Left lung (tissue), 10 donors: Measurements from ENCODE around the gene TBL1Y. TPM values are rescaled to one million over a fixed set of nuclear protein-coding genes. Genes with fewer than 3 reads are reported as not detected.

Experiments used
- ATAC-seq: fragments of 200-7000 bp; cut with Tn5 transposase; one replicate; pipeline ENCODE4 v1.9.1; 2020; ENCODE audit warnings: moderate library complexity
- DNase-seq, 4 donors: peaks; one replicate each; pipeline ENCODE4 v3.0.0-alpha.2; 2013 to 2020
- H3K27ac ChIP-seq, 2 donors: fragments of 200-600 bp; sonication (generic) in 1 of 2; one replicate each; pipeline versions ENCODE4 v1.5.0 to v1.8.0; 2020 to 2021
- H3K27me3 ChIP-seq, 2 donors: fragments of 200-600 bp; sonication (generic) in 1 of 2; one replicate each; pipeline versions ENCODE4 v1.5.0 to v1.8.0; 2020 to 2021
- H3K36me3 ChIP-seq, 2 donors: fragments of 200-600 bp; sonication (generic) in 1 of 2; one replicate each; pipeline versions ENCODE4 v1.5.0 to v1.8.0; 2020 to 2021
- H3K4me1 ChIP-seq, 2 donors: fragments of 200-600 bp; one replicate each; pipeline ENCODE4 v1.8.0; 2021
- H3K4me3 ChIP-seq, 2 donors: fragments of 200-600 bp; sonication (generic) in 1 of 2; one replicate each; pipeline versions ENCODE4 v1.5.0 to v1.8.0; 2020 to 2021; ENCODE audit warnings: mild to moderate bottlenecking in 1 of 2
- H3K9me3 ChIP-seq, 2 donors: fragments of 200-600 bp; sonication (generic) in 1 of 2; one replicate each; pipeline versions ENCODE4 v1.5.0 to v1.8.0; 2020 to 2021
- intact Hi-C, 2 donors: fragments of 100-400 bp; cut with DNase I; formaldehyde crosslinking; loops; one replicate each; pipeline versions ENCODE4 v1.11.2 to v1.14.2; 2022
- polyA plus RNA-seq, 6 donors: library from polyadenylated mRNA; unstranded; fragments of 120-200 nt; gene quantifications; one replicate each; pipeline ENCODE4 v1.2.1, GENCODE V29; 2013; ENCODE audit not compliant: insufficient read length in 6 of 6
- total RNA-seq, 2 donors: library from RNA; stranded (reverse); fragmentation: NEBNext Ultra II Directional; extraction: Animal tissue kit (Norgen Biotek cat#: 25700); gene quantifications; one replicate each; pipeline ENCODE4 v1.2.1, GENCODE V29; 2021
- TF ChIP-seq, protein P1 (sequence below), 2 donors: fragments of 200-600 bp; sonication (generic) in 1 of 2; IDR thresholded peaks; one replicate each; pipeline versions ENCODE4 v1.5.0 to v1.8.0; 2021; ENCODE audit warnings: antibody characterized with exemption in 2 of 2
- donor health status: DM: no; HTN: yes; CAD: no.
- donor health status: DM: no; HTN: no; CAD: no.

TBL1Y gene
- total and polyA plus RNA-seq, 8 donors: 0.10 to 2.0 (median 1.5) TPM; not detected in 3

- no peak for ATAC-seq
- intact Hi-C loops: no loop called here
Observed at GRCh38 chrY:6968191-6968590, 57.7 kb downstream of the TBL1Y start.

DNA sequence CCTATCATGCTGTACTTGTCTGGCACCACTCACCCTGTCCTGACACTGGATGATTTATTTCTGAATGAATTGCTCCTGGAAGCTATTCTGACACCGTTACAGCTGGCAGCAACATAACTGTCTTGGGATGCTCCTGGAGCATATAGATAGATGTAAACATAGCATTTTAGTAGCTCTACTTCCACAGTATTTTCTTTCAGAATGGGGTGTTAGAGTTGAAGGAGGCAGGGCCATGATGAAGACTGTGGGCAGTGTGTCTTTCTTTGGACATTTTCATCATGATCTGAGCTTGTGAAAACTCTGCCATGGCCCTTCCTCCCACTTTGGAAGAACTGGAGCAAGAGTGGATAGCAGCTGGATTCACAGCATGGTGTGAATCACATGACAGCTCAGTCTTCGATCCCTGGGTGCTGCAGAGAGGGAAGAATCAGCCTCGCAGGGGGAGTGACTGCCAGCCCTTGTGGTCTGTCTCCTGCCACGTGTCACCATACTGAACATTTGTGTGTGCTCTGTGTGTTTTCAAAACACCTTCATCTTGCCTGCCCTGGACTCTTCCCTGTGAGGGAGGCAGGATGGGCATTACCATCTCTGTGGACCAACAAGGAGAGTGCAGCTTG, 61.9 kb downstream of the TBL1Y start:
- peak in 1 of 4 donors; percentile 68 for DNase-seq
- TF ChIP-seq, protein P1, sequence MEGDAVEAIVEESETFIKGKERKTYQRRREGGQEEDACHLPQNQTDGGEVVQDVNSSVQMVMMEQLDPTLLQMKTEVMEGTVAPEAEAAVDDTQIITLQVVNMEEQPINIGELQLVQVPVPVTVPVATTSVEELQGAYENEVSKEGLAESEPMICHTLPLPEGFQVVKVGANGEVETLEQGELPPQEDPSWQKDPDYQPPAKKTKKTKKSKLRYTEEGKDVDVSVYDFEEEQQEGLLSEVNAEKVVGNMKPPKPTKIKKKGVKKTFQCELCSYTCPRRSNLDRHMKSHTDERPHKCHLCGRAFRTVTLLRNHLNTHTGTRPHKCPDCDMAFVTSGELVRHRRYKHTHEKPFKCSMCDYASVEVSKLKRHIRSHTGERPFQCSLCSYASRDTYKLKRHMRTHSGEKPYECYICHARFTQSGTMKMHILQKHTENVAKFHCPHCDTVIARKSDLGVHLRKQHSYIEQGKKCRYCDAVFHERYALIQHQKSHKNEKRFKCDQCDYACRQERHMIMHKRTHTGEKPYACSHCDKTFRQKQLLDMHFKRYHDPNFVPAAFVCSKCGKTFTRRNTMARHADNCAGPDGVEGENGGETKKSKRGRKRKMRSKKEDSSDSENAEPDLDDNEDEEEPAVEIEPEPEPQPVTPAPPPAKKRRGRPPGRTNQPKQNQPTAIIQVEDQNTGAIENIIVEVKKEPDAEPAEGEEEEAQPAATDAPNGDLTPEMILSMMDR (IDR thresholded peaks at IDR 0.05): no peak
- no peak for ATAC-seq

More at GRCh38 chrY:6968191-6968590, 57.7 kb downstream of the TBL1Y start:
- H3K27me3 ChIP-seq: no peaks in the 10 kb centered on the region
- H3K27ac ChIP-seq: no peak overlapping the region
- TF ChIP-seq, protein P1 (IDR thresholded peaks at IDR 0.05): no peak
- no peaks in the 10 kb centered on the region for H3K9me3 ChIP-seq
- no peaks in the 10 kb centered on the region for H3K4me1 ChIP-seq
- H3K4me3 ChIP-seq: no peak overlapping the region
- no peaks in the 10 kb centered on the region for H3K36me3 ChIP-seq
- DNase-seq: no peak

GRCh38 chrY:6974971-6975370, 64.5 kb downstream of the TBL1Y start:
- no peak for DNase-seq
- no peak for ATAC-seq
- Histone ChIP-seq H3K27ac (no peak overlapping the region), H3K4me3 (no peak overlapping the region), H3K4me1 (no peaks in the 10 kb centered on the region), H3K36me3 (no peaks in the 10 kb centered on the region), H3K9me3 (no peaks in the 10 kb centered on the region), H3K27me3 (no peaks in the 10 kb centered on the region)
- intact Hi-C loops: no loop called here
- TF ChIP-seq, protein P1 (IDR thresholded peaks at IDR 0.05): no peak

More for the DNA sequence above, 61.9 kb downstream of the TBL1Y start:
- intact Hi-C loops: no loop called here
- no peak overlapping the region for H3K4me3 ChIP-seq
- H3K36me3 ChIP-seq: no peaks in the 10 kb centered on the region
- no peaks in the 10 kb centered on the region for H3K9me3 ChIP-seq
- no peak overlapping the region for H3K27ac ChIP-seq
- H3K27me3 ChIP-seq: no peaks in the 10 kb centered on the region
- no peaks in the 10 kb centered on the region for H3K4me1 ChIP-seq

DNA sequence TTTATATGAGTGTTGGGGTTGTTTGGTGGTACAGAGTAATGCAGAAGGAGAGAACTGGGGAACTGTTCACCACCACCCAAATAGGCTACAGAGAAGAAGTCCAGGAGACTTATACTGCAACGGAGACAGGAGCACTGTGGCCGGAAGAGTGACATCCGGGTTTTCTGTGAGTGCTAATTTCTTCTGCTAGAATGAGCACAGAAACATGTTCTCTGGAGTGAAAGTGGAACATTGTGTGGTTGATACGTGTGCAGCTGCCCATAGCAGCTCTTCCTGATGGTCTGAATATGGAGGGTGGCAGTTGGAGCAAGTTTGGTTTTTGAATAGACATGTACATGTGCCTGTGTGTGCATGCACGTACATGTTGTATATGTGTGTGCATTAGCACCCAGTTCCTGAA, 67.3 kb downstream of the TBL1Y start:
- no peaks in the 10 kb centered on the region for H3K9me3 ChIP-seq
- ATAC-seq: no peak
- intact Hi-C loops: no loop called here

GRCh38 chrY:6983221-6983620, 72.7 kb downstream of the TBL1Y start:
- no peak for DNase-seq
- ATAC-seq: no peak
- H3K27ac ChIP-seq: no peak overlapping the region
- H3K9me3 ChIP-seq: no peaks in the 10 kb centered on the region
- no peaks in the 10 kb centered on the region for H3K27me3 ChIP-seq
- no peaks in the 10 kb centered on the region for H3K4me1 ChIP-seq
- H3K4me3 ChIP-seq: no peak overlapping the region
- intact Hi-C loops: no loop called here
- TF ChIP-seq, protein P1 (IDR thresholded peaks at IDR 0.05): no peak
- H3K36me3 ChIP-seq: no peaks in the 10 kb centered on the region

More for the DNA sequence above, 67.3 kb downstream of the TBL1Y start:
- TF ChIP-seq, protein P1 (IDR thresholded peaks at IDR 0.05): no peak
- Histone ChIP-seq H3K27ac (no peak overlapping the region), H3K36me3 (no peaks in the 10 kb centered on the region), H3K4me3 (no peak overlapping the region), H3K27me3 (no peaks in the 10 kb centered on the region), H3K4me1 (no peaks in the 10 kb centered on the region)
- DNase-seq: no peak
